Breast epithelium (tissue), 3 donors: ENCODE results near the gene POLDIP3.

ENCODE experiments used
- CTCF ChIP-seq, 3 donors: fragments of 450-650 bp; IDR thresholded peaks; one replicate each; pipeline ENCODE4 v1.5.1; 2016 to 2017; ENCODE audit warnings: antibody characterized with exemption in 3 of 3, mild to moderate bottlenecking in 3 of 3, moderate library complexity in 3 of 3
- POLR2A ChIP-seq: fragments of 450-650 bp; IDR thresholded peaks from one replicate; pipeline ENCODE4 v1.6.1; 2016; ENCODE audit warnings: antibody characterized with exemption, mild to moderate bottlenecking, moderate library complexity

- TF ChIP-seq CTCF (IDR thresholded peaks at IDR 0.05) (no peak), POLR2A (no peak)
Measured at GRCh38 chr22:42642806-42643633, 28.3 kb upstream of the POLDIP3 start.
